Thymus (tissue), 14 donors: Measurements from ENCODE around the gene ASPM. TPM values are rescaled to one million over a fixed set of nuclear protein-coding genes. Genes with fewer than 3 reads are reported as not detected.

Source experiments
- DNase-seq, 9 donors: peaks; one replicate each; pipeline ENCODE4 v3.0.0-alpha.2; 2013; ENCODE audit warnings: low spot score in 9 of 9, low read depth in 6 of 9, missing footprints in 1 of 9
- H3K27ac ChIP-seq, 2 donors: one replicate each; pipeline ENCODE4 v1.5.1; 2013; ENCODE audit warnings: control low read depth in 1 of 2, low read depth in 1 of 2, low read length in 1 of 2, mild to moderate bottlenecking in 1 of 2, moderate library complexity in 1 of 2
- H3K27me3 ChIP-seq, 2 donors: one replicate each; pipeline ENCODE4 v1.5.1; 2013; ENCODE audit warnings: low read length in 1 of 2; ENCODE audit not compliant: control insufficient read depth in 2 of 2, insufficient read depth in 1 of 2
- H3K36me3 ChIP-seq, 2 donors: one replicate each; pipeline ENCODE4 v1.5.1; 2013; ENCODE audit warnings: low read length in 1 of 2, mild to moderate bottlenecking in 1 of 2, moderate library complexity in 1 of 2; ENCODE audit not compliant: control insufficient read depth in 2 of 2, insufficient read depth in 2 of 2
- H3K4me1 ChIP-seq, 2 donors: one replicate each; pipeline ENCODE4 v1.5.1; 2013; ENCODE audit warnings: low read length in 2 of 2; ENCODE audit not compliant: control insufficient read depth in 2 of 2, insufficient read depth in 2 of 2
- H3K4me3 ChIP-seq, 2 donors: one replicate each; pipeline ENCODE4 v1.5.1; 2013; ENCODE audit warnings: low read length in 2 of 2, control low read depth in 1 of 2, mild to moderate bottlenecking in 1 of 2
- H3K9me3 ChIP-seq, 2 donors: one replicate each; pipeline ENCODE4 v1.5.1; 2013; ENCODE audit warnings: low read length in 1 of 2, mild to moderate bottlenecking in 1 of 2; ENCODE audit not compliant: control insufficient read depth in 2 of 2, insufficient read depth in 1 of 2
- WGBS: extraction: QIAGEN DNeasy Blood & Tissue Kit; methylation state at CpG from one replicate; pipeline ENCODE4 v1.1.7; 2013; 5-methylcytosine and 5-hydroxymethylcytosine counted together
- long read RNA-seq, 10 donors: transcript quantifications; one replicate each; lab custom pipeline, GENCODE V29; 2026
- polyA plus RNA-seq: library from polyadenylated mRNA; stranded (reverse); fragments of 200-250 nt; gene quantifications from one replicate; pipeline ENCODE4 v1.2.3, GENCODE V29; 2013
- total RNA-seq: library from RNA; stranded (reverse); fragments of 120-200 nt; gene quantifications from one replicate; pipeline ENCODE4 v1.2.4, GENCODE V29; 2013
- donor health status: healthy.

The ASPM gene, protein sequence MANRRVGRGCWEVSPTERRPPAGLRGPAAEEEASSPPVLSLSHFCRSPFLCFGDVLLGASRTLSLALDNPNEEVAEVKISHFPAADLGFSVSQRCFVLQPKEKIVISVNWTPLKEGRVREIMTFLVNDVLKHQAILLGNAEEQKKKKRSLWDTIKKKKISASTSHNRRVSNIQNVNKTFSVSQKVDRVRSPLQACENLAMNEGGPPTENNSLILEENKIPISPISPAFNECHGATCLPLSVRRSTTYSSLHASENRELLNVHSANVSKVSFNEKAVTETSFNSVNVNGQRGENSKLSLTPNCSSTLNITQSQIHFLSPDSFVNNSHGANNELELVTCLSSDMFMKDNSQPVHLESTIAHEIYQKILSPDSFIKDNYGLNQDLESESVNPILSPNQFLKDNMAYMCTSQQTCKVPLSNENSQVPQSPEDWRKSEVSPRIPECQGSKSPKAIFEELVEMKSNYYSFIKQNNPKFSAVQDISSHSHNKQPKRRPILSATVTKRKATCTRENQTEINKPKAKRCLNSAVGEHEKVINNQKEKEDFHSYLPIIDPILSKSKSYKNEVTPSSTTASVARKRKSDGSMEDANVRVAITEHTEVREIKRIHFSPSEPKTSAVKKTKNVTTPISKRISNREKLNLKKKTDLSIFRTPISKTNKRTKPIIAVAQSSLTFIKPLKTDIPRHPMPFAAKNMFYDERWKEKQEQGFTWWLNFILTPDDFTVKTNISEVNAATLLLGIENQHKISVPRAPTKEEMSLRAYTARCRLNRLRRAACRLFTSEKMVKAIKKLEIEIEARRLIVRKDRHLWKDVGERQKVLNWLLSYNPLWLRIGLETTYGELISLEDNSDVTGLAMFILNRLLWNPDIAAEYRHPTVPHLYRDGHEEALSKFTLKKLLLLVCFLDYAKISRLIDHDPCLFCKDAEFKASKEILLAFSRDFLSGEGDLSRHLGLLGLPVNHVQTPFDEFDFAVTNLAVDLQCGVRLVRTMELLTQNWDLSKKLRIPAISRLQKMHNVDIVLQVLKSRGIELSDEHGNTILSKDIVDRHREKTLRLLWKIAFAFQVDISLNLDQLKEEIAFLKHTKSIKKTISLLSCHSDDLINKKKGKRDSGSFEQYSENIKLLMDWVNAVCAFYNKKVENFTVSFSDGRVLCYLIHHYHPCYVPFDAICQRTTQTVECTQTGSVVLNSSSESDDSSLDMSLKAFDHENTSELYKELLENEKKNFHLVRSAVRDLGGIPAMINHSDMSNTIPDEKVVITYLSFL (N-terminal part only)
- total RNA-seq (39.7 TPM), polyA plus RNA-seq (9.6 TPM)
- long read RNA-seq, donor 1 = 0 reads
- long read RNA-seq, donor 2, partial matches to known transcripts = 40 of 40 reads
- long read RNA-seq, donor 2, other reads (novel, unspliced or antisense) = 0 of 40 reads
- long read RNA-seq, donor 3, partial matches to known transcripts = 24 of 24 reads
- long read RNA-seq, donor 3, other reads (novel, unspliced or antisense) = 0 of 24 reads
- long read RNA-seq, donor 4 = 0 reads
- long read RNA-seq, donor 5, partial matches to known transcripts = 18 of 18 reads
- long read RNA-seq, donor 5, other reads (novel, unspliced or antisense) = 0 of 18 reads
- long read RNA-seq, donor 6, partial matches to known transcripts = 16 of 16 reads
- long read RNA-seq, donor 6, other reads (novel, unspliced or antisense) = 0 of 16 reads
- long read RNA-seq, donor 7, full-length matches to known transcripts = 1 of 17 reads
- long read RNA-seq, donor 7, partial matches to known transcripts = 16 of 17 reads
- long read RNA-seq, donor 7, other reads (novel, unspliced or antisense) = 0 of 17 reads
- long read RNA-seq, donor 8, partial matches to known transcripts = 5 of 5 reads
- long read RNA-seq, donor 8, other reads (novel, unspliced or antisense) = 0 of 5 reads
- long read RNA-seq, donor 9, full-length matches to known transcripts = 1 of 19 reads
- long read RNA-seq, donor 9, partial matches to known transcripts = 18 of 19 reads
- long read RNA-seq, donor 9, other reads (novel, unspliced or antisense) = 0 of 19 reads
- long read RNA-seq, donor 10, partial matches to known transcripts = 10 of 10 reads
- long read RNA-seq, donor 10, other reads (novel, unspliced or antisense) = 0 of 10 reads

DNA sequence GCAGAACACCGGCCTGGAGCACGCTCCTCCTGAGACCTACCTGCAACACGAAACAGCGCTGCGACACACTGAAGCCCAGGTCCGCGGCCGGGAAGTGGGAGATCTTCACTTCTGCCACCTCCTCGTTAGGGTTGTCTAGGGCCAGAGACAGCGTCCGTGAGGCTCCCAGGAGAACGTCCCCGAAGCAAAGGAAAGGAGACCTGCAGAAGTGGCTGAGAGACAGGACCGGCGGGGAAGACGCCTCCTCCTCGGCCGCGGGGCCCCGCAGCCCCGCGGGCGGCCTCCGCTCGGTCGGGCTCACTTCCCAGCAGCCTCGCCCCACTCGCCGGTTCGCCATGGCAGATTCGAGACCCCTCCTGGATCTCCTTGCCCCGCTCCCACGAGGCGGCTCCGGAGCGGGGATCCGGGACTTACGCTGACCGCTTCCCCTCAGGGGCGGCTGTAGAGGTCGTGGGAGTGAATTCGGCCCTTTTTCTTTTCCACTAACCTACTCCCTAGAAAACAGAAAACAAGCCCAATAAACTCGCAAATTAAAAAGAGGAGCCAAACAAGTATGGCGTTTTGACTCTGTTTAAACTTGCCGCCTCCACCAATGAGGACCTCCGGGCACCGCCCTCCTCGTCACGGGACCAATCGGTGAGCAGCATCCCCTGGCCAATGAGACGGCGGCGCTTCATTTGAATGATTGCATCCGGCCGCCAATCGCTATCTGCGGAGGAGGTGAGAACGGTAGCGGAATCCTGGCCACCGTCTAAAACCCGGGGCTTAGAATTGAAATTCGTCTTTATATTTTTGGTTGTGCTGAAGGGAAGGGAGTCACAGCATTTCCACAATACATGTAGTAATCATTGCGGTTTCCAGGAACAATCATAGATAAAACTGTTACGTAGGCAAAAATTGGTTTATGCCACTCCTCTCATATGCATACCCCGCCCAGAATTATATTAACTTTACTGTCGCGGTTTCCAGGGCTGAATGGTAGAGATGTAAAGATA, at the start of gene ASPM:
Gene ASPM, minus strand, starts transcription at position 569 of the 995 bp plus-strand sequence. Its CDS starts 232 bp downstream, at position 337.
- H3K27ac ChIP-seq = peak within 1 kb of the TSS; percentile 81 to 91

DNA sequence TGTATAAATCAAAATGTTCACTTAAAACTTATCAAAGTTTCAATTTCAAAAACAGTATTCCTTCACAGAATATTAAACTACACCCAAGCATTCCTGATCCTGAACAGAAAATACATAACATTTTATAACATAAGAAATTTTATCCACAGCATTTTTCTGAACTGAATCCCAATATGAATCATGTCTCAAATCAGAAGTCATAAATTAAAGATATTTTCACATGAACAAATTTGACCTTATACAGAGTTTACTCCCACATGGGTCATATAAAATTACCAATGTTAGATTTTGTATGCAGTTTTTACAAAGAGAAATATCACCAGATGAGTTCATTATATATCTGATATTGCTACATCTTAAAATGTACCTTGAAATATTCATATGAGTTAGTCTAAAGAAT, 48.6 kb upstream of the ASPM start:
- no peak overlapping the region for H3K27ac ChIP-seq
- H3K9me3 ChIP-seq = no peaks in the 10 kb centered on the region
- H3K4me1 ChIP-seq = peaks cover 4 to 7% of the 10 kb centered on the region in 2 donors
- H3K36me3 ChIP-seq = peaks cover 2 to 6% of the 10 kb centered on the region in 2 donors
- H3K27me3 ChIP-seq = no peaks in the 10 kb centered on the region
- H3K4me3 ChIP-seq = no peak overlapping the region
- no peak for DNase-seq

More for the DNA sequence above, at the start of gene ASPM:
- WGBS = under 1% methylated on average over 67 of the region's 67 CpGs
- Histone ChIP-seq H3K4me1 (no peaks in the 10 kb centered on the region), H3K36me3 (peaks cover 0 to 11% of the 10 kb centered on the region in 2 donors), H3K27me3 (no peaks in the 10 kb centered on the region), H3K4me3 (peak within 1 kb of the TSS; percentile 81 to 89), H3K9me3 (no peaks in the 10 kb centered on the region)
- peak; percentile 87 to 97 (median 91) for DNase-seq

DNA sequence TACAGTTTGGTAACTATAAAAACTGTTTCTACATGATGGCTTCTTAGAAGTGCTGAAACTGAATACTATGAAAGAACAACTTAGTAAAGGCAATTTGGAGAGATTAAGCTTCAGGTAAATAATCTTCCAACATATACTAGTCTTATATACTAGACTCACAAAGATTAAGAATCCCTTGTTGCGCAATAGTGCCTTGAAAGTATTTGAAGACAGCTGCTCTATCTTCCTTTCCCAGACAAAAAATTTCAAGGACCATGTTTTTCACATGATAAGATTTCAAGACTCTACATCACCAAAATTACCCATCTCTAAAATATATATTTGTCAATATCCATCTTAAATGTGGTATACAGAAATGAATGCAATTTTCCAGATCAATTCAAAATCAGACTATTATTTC, 37.7 kb upstream of the ASPM start:
- Histone ChIP-seq H3K27me3 (no peaks in the 10 kb centered on the region), H3K4me1 (no peaks in the 10 kb centered on the region), H3K9me3 (no peaks in the 10 kb centered on the region), H3K36me3 (peaks cover 8 to 60% of the 10 kb centered on the region in 2 donors), H3K27ac (no peak overlapping the region), H3K4me3 (no peak overlapping the region)
- 99% methylated on average over 1 of the region's 1 CpG for WGBS
- no peak for DNase-seq

DNA sequence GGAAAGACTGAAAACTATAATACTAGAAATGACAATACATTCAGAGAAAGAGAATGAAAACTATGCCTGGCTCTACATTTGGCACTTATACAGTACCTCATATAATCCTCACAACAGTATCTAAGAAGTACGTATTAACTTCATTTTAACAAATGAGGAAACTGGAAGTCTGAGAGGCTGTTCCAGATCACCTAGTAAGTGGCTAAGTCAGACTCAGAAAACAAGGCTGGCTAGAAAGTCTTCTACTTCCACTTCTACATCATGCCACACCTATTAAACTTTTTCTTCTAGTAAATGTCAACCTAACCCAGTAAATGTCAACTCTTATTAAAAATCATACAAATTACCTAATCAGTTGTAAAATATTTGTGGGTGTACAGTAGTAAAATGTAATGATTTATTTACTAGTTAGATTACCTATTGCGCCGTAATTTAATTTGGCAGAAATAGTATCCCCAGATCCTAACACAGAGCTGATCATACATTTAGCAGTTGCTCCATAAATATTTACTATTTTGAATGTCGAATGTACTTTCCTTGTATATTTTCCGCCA, 36.8 kb upstream of the ASPM start:
- H3K36me3 ChIP-seq = peaks cover 8 to 54% of the 10 kb centered on the region in 2 donors

DNA sequence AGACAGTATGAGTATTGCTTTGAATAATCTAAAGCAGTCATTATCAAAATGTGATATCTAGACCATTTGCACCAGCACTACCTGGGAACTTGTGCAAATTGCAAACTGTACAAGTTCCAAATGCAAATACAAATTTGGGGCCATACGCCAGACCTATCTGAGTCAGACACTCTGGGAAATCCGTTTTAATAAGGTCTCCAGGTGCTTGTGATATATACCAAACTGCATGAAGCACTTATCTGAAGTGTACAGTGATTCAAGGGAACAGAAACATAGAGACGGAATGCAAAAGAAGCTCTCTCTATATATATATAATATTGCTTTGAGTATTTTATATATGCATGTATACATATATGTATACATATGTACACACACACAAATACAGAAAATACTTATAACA, 36.2 kb upstream of the ASPM start:
- Histone ChIP-seq H3K27me3 (no peaks in the 10 kb centered on the region), H3K9me3 (no peaks in the 10 kb centered on the region), H3K36me3 (peaks cover 5 to 48% of the 10 kb centered on the region in 2 donors), H3K4me3 (no peak overlapping the region), H3K27ac (no peak overlapping the region), H3K4me1 (no peaks in the 10 kb centered on the region)
- WGBS = 98% methylated on average over 3 of the region's 3 CpGs
- no peak for DNase-seq

More for the DNA sequence above, 36.8 kb upstream of the ASPM start:
- H3K4me1 ChIP-seq = no peaks in the 10 kb centered on the region
- no peak overlapping the region for H3K4me3 ChIP-seq
- H3K9me3 ChIP-seq = no peaks in the 10 kb centered on the region
- WGBS = 97% methylated on average over 5 of the region's 5 CpGs
- no peak overlapping the region for H3K27ac ChIP-seq
- H3K27me3 ChIP-seq = no peaks in the 10 kb centered on the region
- no peak for DNase-seq

GRCh38 chr1:197181982-197182381, 35.5 kb upstream of the ASPM start:
- Histone ChIP-seq H3K9me3 (no peaks in the 10 kb centered on the region), H3K27ac (no peak overlapping the region), H3K4me1 (no peaks in the 10 kb centered on the region), H3K36me3 (peaks cover 3 to 44% of the 10 kb centered on the region in 2 donors), H3K27me3 (no peaks in the 10 kb centered on the region), H3K4me3 (no peak overlapping the region)
- 72% methylated on average over 3 of the region's 3 CpGs for WGBS
- no peak for DNase-seq
